Choroid plexus epithelial cell (primary cell): ENCODE measurements around the gene IBA57.
A peak's percentile ranks its signal among the peaks of the same experiment; 100 is the strongest.

Source experiments
- DNase-seq: peaks from one replicate; pipeline ENCODE4 v3.0.0-alpha.2; 2010; ENCODE audit warnings: low read depth
- H3K4me3 ChIP-seq: 2 replicates; pipeline ENCODE4 v1.5.1; 2011; ENCODE audit warnings: low read depth, mild to moderate bottlenecking, control low read depth, low read length, moderate library complexity
- CTCF ChIP-seq: conservative IDR thresholded peaks from 2 replicates; pipeline ENCODE4 v1.5.1; 2011; ENCODE audit warnings: low read depth, mild to moderate bottlenecking, control low read depth, inconsistent platforms, low read length, moderate library complexity

The IBA57 gene

GRCh38 chr1:228140724-228141225 is 24.8 kb upstream of the IBA57 start:
- peak; percentile 13 for DNase-seq
- no peak for TF ChIP-seq CTCF
- peak overlapping the region; percentile 98 for H3K4me3 ChIP-seq

GRCh38 chr1:228141226-228142044 is 24.2 kb upstream of the IBA57 start:
- TF ChIP-seq CTCF = no peak
- peak overlapping the region; percentile 98 for H3K4me3 ChIP-seq
- peak; percentile 87 for DNase-seq

GRCh38 chr1:228142155-228142691 is 23.4 kb upstream of the IBA57 start:
- TF ChIP-seq CTCF = no peak
- no peak for DNase-seq
- peak overlapping the region; percentile 98 for H3K4me3 ChIP-seq

- H3K4me3 ChIP-seq = no peak overlapping the region
- no peak for TF ChIP-seq CTCF
Observed at GRCh38 chr1:228142701-228143136, 22.9 kb upstream of the IBA57 start.

GRCh38 chr1:228143480-228144192 is 22.0 kb upstream of the IBA57 start:
- no peak overlapping the region for H3K4me3 ChIP-seq

More at GRCh38 chr1:228142701-228143136, 22.9 kb upstream of the IBA57 start:
- DNase-seq = no peak

More at GRCh38 chr1:228143480-228144192, 22.0 kb upstream of the IBA57 start:
- DNase-seq = no peak
- no peak for TF ChIP-seq CTCF
